GM04503 (cell line): ENCODE data around the gene MBD3L4.
"Not testable (repeated sequence)": the region's sequence is repeated elsewhere in the genome, so short reads cannot be mapped to it uniquely, and the experiment has no call there.

Source experiments
- DNase-seq: peaks from one replicate; pipeline ENCODE4 v3.0.0-alpha.2; 2012; ENCODE audit warnings: low read depth

MBD3L4 gene

GRCh38 chr19:7040079-7040478, at the start of gene MBD3L4:
Gene MBD3L4, minus strand, starts transcription at chr19:7040179. Its CDS starts 35 bp downstream, at chr19:7040144.
- not testable (repeated sequence) for DNase-seq

GRCh38 chr19:7088999-7089398, 49.0 kb upstream of the MBD3L4 start:
- DNase-seq = no peak

- no peak for DNase-seq
These were observed 43.3 kb upstream of the MBD3L4 start for GRCh38 chr19:7083076-7083956.

GRCh38 chr19:7078008-7078407, 38.0 kb upstream of the MBD3L4 start:
- DNase-seq = no peak

GRCh38 chr19:7076151-7076550, 36.2 kb upstream of the MBD3L4 start:
- DNase-seq = no peak

- DNase-seq = no peak
These were observed 34.8 kb upstream of the MBD3L4 start for GRCh38 chr19:7074705-7075282.

- no peak for DNase-seq
These were observed 32.6 kb upstream of the MBD3L4 start for GRCh38 chr19:7072541-7072940.

- no peak for DNase-seq
These were observed 29.9 kb upstream of the MBD3L4 start for GRCh38 chr19:7069904-7070226.

- peak; percentile 67 for DNase-seq
These were observed 29.3 kb upstream of the MBD3L4 start, which contains the start of gene ZNF557 for GRCh38 chr19:7069042-7069903. Gene ZNF557, plus strand, starts transcription at chr19:7069703. Its CDS starts 5,372 bp downstream, at chr19:7075075.

GRCh38 chr19:7068599-7068998, 28.6 kb upstream of the MBD3L4 start:
- no peak for DNase-seq

- peak; percentile 26 for DNase-seq
These were observed 27.7 kb upstream of the MBD3L4 start for GRCh38 chr19:7067716-7068115.

- DNase-seq = not testable (repeated sequence)
These were observed 27.1 kb upstream of the MBD3L4 start for GRCh38 chr19:7067122-7067521.

- no peak for DNase-seq
These were observed 23.9 kb upstream of the MBD3L4 start for GRCh38 chr19:7063764-7064418.

GRCh38 chr19:7063339-7063738, 23.4 kb upstream of the MBD3L4 start:
- no peak for DNase-seq

GRCh38 chr19:7059977-7060376, 20.0 kb upstream of the MBD3L4 start:
- DNase-seq = not testable (repeated sequence)

- not testable (repeated sequence) for DNase-seq
These were observed 18.6 kb upstream of the MBD3L4 start, which contains the start of gene MBD3L3 for GRCh38 chr19:7058576-7058975. Gene MBD3L3, minus strand, starts transcription at chr19:7058676. Its CDS starts 71 bp downstream, at chr19:7058605.

GRCh38 chr19:7056371-7056770, 16.4 kb upstream of the MBD3L4 start:
- not testable (repeated sequence) for DNase-seq

GRCh38 chr19:7055679-7056078, 15.7 kb upstream of the MBD3L4 start:
- not testable (repeated sequence) for DNase-seq

- DNase-seq = not testable (repeated sequence)
These were observed 14.8 kb upstream of the MBD3L4 start for GRCh38 chr19:7054635-7055368.

- DNase-seq = not testable (repeated sequence)
These were observed 12.9 kb upstream of the MBD3L4 start for GRCh38 chr19:7052896-7053295.

GRCh38 chr19:7051421-7051820, 11.4 kb upstream of the MBD3L4 start:
- DNase-seq = not testable (repeated sequence)
